ENCODE measurements around the gene KIR3DL3.
"Not testable (repeated sequence)": the region's sequence is repeated elsewhere in the genome, so short reads cannot be mapped to it uniquely, and the experiment has no call there.

The KIR3DL3 gene

GRCh38 chr19:54728167-54728566 is 3.9 kb downstream of the KIR3DL3 start:
- no peak overlapping the region for H3K4me3 ChIP-seq (ENCODE audit: low read length)
- DNase-seq (ENCODE audit: low read depth, low spot score) = no peak

DNA sequence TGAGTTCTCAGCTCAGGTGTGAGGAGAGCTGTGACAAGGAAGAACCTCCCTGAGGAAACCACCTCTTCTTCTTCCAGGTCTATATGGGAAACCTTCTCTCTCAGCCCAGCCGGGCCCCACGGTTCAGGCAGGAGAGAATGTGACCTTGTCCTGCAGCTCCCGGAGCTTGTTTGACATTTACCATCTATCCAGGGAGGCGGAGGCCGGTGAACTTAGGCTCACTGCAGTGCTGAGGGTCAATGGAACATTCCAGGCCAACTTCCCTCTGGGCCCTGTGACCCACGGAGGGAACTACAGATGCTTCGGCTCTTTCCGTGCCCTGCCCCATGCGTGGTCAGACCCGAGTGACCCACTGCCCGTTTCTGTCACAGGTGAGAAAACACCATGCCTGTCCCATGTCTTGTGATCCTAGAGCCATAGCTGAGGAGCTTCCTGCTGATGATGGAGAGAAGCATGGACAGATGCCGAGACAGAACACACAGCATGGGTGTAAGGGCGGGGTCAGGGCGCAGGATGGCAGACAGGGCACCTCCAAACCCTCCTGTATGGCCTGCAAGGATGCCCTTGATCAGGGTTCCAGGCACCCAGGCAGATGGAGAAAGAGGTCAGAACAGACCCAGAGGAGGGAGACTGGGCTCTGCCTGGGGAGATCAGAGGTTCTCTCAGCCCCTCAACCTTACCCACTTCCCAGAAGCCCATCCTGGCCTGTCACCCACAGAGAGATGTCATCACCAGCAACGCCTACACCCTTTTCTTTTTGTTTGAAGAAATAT is 5.4 kb downstream of the KIR3DL3 start:
- no peak overlapping the region for H3K4me3 ChIP-seq (ENCODE audit: low read length)
- DNase-seq (ENCODE audit: low read depth, low spot score) = no peak

- no peak overlapping the region for H3K4me3 ChIP-seq (ENCODE audit: low read length)
- no peak for DNase-seq (ENCODE audit: low read depth, low spot score)
Observed at GRCh38 chr19:54731191-54731590, 6.9 kb downstream of the KIR3DL3 start.

DNA sequence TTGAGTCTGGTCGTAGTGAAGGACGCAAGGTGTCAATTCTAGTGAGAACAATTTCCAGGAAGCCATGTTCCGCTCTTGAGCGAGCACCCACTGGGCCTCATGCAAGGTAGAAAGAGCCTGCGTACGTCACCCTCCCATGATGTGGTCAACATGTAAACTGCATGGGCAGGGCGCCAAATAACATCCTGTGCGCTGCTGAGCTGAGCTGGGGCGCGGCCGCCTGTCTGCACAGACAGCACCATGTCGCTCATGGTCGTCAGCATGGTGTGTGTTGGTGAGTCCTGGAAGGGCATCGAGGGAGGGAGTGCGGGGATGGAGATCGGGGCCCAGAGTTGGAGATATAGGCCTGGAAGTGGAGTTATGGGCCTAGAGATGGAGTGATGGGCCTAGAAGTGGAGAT is 14.1 kb downstream of the KIR3DL3 start, which contains the start of gene KIR2DL3:
TSS of gene KIR2DL3 (plus strand) at position 208 of the 400 bp plus-strand sequence. CDS start at position 241, 33 bp downstream.
- DNase-seq (ENCODE audit: low read depth, low spot score); H3K4me3 ChIP-seq (ENCODE audit: low read length): not testable (repeated sequence)

DNA sequence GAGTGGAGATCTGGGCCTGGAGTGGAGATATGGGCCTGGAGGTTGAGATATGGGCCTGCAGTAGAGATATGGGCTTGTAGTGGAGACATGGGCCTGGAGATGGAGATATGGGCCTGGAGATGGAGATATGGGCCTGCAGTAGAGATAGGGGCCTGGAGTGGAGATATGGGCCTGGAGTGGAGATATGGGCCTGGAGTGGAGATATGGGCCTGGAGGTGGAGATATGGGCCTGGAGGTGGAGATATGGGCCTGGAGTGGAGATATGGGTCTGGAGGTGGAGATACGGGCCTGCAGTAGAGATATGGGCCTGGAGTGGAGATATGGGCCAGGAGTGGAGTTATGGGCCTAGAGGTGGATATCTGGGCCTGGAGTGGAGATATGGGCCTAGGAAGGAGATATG is 14.5 kb downstream of the KIR3DL3 start:
- no peak overlapping the region for H3K4me3 ChIP-seq (ENCODE audit: low read length)
- no peak for DNase-seq (ENCODE audit: low read depth, low spot score)

- H3K4me3 ChIP-seq (ENCODE audit: low read length) = no peak overlapping the region
- DNase-seq (ENCODE audit: low read depth, low spot score) = no peak
Observed at GRCh38 chr19:54739587-54740497, 15.6 kb downstream of the KIR3DL3 start.

DNA sequence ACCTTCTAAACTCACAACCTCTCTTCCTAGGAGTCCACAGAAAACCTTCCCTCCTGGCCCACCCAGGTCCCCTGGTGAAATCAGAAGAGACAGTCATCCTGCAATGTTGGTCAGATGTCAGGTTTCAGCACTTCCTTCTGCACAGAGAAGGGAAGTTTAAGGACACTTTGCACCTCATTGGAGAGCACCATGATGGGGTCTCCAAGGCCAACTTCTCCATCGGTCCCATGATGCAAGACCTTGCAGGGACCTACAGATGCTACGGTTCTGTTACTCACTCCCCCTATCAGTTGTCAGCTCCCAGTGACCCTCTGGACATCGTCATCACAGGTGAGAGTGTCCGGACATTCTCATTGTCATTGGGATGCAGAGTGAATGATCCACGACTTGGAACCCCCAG is 17.7 kb downstream of the KIR3DL3 start:
- H3K4me3 ChIP-seq (ENCODE audit: low read length); DNase-seq (ENCODE audit: low read depth, low spot score): not testable (repeated sequence)

- H3K4me3 ChIP-seq (ENCODE audit: low read length); DNase-seq (ENCODE audit: low read depth, low spot score): not testable (repeated sequence)
Observed at GRCh38 chr19:54744080-54744479, 19.8 kb downstream of the KIR3DL3 start.

DNA sequence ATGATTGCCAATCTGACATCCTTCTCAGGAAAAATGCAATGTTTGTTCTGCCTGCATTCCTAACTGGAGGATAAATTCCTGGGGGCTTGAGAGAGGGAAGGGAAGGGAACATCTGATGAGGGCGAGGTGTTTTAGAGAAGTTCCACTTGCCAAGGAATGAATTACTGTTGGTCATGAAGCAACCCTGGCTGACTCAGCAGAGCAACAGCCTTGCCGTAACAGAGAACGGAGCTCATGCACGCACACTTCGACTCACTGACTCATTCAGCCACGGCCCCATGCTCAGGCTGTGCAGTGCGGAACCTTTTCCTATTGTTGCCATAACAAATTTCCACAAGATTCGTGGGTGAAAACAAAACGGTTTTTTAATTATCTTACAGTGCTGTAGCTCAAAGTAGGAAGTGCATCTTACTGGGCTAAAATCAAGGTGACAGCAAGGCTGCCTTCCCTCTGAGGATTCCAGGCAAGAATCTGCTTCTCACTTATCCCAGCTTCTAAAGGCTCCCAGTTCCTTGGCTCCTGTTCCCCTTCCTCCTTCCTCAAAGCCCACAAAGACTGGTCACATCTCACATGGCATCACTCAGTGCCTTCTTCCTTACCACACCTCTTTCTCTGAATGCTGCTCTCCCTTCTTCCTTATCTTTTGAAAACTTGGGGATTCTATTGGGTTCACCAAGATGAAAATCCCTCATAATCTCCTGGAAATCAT is 23.5 kb downstream of the KIR3DL3 start:
- H3K4me3 ChIP-seq (ENCODE audit: low read length); DNase-seq (ENCODE audit: low read depth, low spot score): not testable (repeated sequence)

DNA sequence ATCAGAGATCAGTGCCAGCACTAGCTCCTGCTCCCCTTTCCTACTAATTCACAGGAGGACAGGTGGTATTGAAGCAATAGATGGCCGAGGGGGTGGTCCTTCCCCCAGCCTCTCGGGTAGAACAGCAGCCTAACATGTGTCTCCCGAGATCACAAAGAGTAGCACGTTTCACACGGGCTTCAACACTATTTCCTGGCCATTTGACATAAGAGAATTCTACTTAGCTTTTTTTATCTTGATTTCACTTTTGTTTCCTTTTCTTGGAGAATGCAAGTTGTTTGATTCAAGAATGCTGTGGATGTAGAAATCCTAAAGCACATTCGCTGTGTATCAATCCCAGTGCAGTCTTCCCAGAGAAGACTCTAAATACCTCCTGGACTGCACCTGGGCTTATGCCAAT is 26.0 kb downstream of the KIR3DL3 start:
- H3K4me3 ChIP-seq (ENCODE audit: low read length); DNase-seq (ENCODE audit: low read depth, low spot score): not testable (repeated sequence)

DNA sequence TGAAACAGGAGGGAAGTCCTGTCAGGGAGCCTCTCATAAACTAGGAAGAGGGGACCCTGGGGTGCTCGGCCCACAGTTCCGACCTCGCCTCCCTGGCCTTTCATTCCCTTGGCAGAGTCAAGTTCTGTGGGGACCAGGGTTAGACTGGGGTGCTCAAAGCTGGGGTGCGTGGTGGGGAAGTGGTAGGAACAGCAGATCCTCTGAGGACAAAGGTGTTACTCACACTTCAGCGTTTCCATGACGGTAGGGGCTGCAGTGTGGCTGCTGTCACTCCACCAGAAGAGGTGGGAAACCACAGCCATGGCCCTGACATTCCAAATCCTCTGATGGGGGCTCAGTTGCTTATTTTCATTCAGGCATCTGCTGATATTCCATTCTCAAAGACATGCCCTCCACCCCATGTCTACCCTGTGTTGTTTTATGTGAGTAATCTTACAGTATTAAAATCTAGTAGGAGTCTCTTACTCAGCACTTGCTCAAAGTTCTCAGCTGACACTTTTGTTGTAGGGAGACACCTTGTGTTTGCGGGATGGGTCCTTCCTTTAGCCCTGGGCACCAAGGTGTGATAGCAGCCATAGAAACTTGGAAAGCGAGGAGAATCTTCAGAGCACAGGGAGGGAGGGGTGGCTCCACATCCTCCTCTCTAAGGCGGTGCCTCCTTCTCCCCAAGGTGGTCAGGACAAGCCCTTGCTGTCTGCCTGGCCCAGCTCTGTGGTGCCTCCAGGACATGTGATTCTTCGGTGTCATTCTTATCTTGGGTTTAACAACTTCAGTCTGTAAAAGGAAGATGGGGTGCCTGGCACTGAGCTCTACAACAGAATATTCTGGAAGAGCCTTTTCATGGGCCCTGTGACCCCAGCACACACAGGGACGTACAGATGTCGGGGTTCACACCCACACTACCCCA is 32.2 kb downstream of the KIR3DL3 start:
- H3K4me3 ChIP-seq (ENCODE audit: low read length); DNase-seq (ENCODE audit: low read depth, low spot score): not testable (repeated sequence)

GRCh38 chr19:54758577-54758976 is 34.3 kb downstream of the KIR3DL3 start:
- not testable (repeated sequence) for H3K4me3 ChIP-seq (ENCODE audit: low read length); DNase-seq (ENCODE audit: low read depth, low spot score)

- not testable (repeated sequence) for DNase-seq (ENCODE audit: low read depth, low spot score); H3K4me3 ChIP-seq (ENCODE audit: low read length)
Observed at GRCh38 chr19:54764219-54764618, 40.0 kb downstream of the KIR3DL3 start.

DNA sequence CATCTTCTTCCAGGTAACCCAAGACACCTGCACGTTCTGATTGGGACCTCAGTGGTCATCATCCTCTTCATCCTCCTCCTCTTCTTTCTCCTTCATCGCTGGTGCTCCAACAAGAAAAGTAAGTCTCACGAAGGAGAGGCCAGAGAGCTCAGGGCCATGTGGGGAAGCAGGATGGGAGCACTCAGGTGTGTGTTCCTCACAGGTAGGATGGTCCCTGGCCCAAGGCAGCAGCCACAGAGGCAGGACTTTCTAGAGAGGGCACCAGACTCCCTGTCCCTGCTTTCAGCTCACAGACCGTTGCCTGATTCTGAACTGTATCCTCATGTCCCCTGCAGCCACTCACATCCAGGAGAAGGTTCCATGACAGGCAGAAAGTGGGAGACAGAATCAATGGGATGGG is 42.2 kb downstream of the KIR3DL3 start:
- H3K4me3 ChIP-seq (ENCODE audit: low read length); DNase-seq (ENCODE audit: low read depth, low spot score): not testable (repeated sequence)

DNA sequence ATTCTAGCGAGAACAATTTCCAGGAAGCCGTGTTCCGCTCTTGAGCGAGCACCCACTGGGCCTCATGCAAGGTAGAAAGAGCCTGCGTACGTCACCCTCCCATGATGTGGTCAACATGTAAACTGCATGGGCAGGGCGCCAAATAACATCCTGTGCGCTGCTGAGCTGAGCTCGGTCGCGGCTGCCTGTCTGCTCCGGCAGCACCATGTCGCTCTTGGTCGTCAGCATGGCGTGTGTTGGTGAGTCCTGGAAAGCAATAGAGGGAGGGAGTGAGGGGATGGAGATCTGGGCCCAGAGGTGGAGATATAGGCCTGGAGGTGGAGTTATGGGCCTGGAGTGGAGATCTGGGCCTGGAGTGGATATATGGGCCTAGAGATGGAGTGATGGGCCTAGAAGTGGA is 45.4 kb downstream of the KIR3DL3 start, which contains the start of gene KIR2DL1:
TSS of gene KIR2DL1 (plus strand) at position 148 of the 400 bp plus-strand sequence. CDS start at position 206, 58 bp downstream.
- DNase-seq (ENCODE audit: low read depth, low spot score); H3K4me3 ChIP-seq (ENCODE audit: low read length): not testable (repeated sequence)

DNA sequence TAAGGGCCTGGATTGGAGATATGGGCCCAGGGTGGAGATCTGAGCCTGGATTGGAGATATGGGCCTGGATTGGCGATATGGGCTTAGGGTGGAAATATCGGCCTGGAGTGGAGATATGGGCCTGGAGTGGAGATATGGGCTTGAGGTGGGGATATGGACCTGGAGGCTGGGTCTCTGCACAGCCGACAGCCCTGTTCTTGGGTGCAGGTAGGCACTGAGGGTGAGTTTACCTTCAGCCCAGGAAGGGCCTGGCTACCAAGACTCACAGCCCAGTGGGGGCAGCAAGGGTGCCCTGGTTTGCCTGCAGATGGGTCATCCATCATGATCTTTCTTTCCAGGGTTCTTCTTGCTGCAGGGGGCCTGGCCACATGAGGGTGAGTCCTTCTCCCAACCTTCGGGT is 46.3 kb downstream of the KIR3DL3 start:
- H3K4me3 ChIP-seq (ENCODE audit: low read length); DNase-seq (ENCODE audit: low read depth, low spot score): not testable (repeated sequence)

DNA sequence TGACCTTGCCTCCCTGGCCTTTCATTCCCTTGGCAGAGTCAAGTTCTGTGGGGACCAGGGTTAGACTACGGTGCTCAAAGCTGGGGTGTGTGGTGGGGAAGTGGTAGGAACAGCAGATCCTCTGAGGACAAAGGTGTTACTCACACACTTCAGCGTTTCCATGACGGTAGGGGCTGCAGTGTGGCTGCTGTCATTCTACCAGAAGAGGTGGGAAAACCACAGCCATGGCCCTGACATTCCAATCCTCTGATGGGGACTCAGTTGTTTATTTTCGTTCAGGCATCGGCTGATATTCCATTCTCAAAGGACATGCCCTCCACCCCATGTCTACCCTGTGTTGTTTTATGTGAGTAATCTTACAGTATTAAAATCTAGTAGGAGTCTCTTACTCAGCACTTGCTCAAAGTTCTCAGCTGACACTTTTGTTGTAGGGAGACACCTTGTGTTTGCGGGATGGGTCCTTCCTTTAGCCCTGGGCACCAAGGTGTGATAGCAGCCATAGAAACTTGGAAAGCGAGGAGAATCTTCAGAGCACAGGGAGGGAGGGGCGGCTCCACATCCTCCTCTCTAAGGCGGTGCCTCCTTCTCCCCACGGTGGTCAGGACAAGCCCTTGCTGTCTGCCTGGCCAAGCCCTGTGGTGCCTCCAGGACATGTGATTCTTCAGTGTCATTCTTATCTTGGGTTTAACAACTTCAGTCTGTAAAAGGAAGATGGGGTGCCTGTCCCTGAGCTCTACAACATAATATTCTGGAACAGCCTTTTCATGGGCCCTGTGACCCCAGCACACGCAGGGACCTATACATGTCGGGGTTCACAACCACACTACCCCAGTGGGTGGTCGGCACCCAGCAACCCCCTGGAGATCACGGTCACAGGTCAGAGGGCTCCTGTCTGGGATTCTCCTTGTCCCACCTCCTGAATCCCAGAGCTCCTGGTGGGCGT is 47.0 kb downstream of the KIR3DL3 start:
- H3K4me3 ChIP-seq (ENCODE audit: low read length); DNase-seq (ENCODE audit: low read depth, low spot score): not testable (repeated sequence)

All from Jurkat, Clone E6-1 (cell line).